ENCODE results near the gene GLI3.

GLI3 gene

DNA sequence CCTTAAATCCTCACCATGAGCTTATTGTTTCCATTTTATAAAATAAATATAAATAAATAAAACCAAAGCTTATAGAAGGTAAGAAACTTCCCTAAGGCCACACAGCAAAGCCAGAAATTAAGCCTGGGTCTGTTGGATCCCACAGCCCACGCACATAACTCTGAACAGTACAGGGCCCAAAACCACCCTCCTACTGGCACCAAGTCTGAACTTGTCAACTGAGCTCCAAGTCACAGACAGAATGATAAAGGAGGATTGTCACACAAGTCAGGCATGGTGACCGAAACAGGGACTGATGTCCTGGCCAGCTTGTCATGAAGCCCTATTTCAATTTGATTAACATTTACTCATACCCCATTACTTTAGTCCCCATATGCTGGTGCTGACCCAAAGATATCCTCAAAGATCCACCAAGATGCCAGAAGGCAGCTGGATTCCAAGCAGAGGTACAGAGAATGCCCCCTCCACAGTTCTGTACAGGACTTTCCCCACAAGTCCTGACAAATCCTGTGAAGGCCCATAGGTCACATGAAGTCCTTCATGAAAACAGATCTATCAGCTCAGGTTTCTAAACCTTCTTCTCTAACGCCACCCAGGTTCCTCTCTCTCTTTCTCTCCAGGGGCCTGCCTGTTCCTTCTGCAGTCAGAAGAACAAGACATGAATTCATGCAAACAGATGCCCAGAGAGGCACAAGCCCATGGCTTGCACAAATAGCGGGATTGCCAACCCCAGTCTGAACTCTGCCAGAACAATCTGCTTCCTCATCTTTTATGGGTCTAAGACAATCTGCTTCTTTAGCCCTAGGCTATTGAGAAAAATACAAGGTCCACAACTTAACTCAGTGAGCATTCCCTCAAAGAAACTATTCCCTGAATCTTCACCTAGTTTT, 60.9 kb downstream of the GLI3 start:
- DNase-seq (ENCODE audit: low read depth in 3 of 3), result no peak

DNA sequence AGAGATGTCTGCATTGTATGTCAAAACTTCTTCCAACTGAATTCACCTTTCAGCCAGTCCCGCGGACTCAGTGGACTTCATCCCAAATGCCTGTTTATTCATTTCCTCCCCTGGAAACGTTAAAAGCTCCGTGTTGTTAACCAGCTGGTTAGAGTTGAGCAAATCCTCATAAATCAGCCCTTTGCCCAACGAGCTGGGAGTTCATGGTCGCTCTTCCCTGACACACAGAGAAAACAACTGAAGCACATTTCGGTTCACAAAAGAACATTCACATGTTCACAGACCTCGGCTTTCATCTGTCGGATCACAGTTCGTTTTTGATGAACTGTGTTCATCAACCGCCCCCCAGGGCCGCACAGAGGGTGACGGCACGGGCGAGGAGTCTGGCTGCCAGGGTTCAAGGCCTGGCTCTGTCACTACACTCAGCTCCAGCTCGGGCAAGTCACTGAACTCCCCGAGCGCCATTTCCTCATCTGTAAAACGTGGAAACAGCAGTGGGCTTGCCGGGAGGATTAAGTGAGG, 62.6 kb downstream of the GLI3 start:
- no peak for DNase-seq (ENCODE audit: low read depth in 3 of 3)

DNA sequence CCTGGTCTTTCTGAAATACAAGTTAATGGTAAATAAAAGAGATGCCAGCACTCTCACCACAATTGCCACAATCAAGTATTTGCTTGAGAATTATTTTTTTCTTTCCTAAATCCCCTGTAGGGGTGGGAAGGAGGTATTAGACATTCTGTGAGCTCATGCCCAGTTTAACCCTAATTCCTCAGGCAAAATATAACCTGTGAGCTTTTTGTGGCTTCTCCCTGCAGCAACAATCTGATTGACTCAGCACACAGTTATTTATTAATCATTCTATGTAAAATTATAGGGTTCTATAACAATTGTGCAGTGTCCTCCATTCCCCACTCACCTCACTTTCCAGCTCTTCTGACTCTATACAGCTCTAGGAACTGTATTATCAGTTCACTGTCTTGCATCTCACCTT, 66.3 kb downstream of the GLI3 start:
- DNase-seq (ENCODE audit: low read depth in 3 of 3), result no peak

DNA sequence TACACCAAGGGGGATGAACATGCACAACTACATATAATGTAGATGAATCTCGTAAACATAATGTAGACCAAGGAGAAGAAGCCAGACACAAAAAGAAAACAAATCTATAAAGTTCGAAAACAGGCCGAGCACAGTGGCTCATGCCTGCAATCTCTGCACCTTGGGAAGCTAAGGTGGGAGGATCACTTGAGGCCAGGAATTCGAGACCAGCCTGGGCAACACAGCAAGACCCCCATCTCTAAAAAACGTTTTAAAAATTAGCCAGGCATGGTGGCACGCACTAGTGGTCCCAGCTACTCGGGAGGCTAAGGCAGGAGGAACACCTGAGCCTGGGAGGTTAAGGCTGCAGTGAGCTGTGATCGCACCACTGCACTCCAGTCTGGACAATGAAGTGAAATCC, 68.5 kb downstream of the GLI3 start:
- DNase-seq (ENCODE audit: low read depth in 3 of 3), result no peak

DNA sequence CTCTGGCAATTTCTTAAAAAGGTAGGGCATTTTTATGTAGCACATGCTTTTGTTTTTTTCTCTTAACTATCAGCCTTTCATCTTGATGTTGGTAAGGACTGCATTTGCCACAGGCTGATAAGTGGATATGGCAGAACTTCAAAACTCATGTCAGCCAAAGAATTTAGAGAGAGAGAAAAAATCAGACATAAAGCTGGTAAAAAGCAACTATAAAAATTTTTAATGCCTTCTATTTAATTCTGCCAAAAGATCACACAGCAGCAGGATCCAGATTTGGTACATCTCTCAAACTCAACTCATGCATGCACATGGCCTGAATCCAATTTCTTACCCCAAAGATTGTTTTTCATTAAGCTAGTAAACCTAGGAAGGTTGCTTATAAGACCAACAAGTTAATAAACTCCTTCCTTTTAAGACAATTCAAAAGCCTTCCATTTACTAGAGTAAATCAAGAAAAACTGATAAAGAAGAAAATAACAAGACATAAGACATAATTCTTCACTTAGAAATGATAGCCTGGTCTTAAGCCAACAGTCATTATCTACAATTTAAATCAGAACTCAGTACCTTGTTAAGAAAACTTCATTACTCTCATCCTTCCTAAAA, 69.3 kb downstream of the GLI3 start:
- no peak for DNase-seq (ENCODE audit: low read depth in 3 of 3)

DNA sequence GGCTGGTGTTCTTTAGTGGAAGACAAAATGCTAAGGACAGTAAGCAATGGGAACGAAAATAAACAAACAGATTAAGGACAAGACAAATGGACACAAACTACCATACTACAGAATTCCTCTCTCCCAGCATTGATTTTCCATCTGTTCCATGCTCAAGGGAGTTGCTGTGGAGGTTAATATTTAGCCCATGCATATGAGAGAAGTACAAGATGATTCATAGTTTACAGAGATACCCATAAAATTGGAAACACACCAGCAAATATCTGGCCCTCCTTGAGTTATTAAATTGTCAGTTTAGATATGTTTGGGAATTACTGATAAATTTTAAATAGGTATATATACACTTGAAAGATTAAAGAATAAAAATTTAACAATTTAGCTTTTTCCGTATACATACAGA, 69.8 kb downstream of the GLI3 start:
- DNase-seq (ENCODE audit: low read depth in 3 of 3), result no peak

DNA sequence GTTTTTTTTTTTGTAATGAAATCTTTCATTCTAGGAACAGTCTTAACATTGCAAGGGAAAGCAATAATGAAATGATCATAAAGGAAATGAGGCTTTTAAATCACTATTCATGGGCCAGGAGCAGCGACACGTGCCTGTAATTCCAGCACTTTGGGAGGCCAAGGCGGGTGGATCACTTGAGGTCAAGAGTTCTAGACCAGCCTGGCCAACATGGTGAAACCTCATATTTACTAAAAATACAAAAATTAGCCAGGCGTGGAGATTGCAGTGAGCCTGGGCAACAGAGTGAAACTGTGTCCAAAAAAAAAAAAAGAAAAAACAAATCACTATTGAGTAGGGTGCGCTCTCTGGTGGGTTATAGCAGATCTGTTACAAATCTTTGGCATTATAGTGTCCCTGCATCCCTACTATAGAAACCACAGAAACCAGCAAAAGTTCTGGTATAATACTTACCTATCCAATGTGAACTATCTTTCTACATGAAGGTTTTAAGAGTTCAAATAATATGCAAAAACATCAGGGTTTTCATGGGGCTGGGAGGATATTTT, 72.1 kb downstream of the GLI3 start:
- no peak for DNase-seq (ENCODE audit: low read depth in 3 of 3)

DNA sequence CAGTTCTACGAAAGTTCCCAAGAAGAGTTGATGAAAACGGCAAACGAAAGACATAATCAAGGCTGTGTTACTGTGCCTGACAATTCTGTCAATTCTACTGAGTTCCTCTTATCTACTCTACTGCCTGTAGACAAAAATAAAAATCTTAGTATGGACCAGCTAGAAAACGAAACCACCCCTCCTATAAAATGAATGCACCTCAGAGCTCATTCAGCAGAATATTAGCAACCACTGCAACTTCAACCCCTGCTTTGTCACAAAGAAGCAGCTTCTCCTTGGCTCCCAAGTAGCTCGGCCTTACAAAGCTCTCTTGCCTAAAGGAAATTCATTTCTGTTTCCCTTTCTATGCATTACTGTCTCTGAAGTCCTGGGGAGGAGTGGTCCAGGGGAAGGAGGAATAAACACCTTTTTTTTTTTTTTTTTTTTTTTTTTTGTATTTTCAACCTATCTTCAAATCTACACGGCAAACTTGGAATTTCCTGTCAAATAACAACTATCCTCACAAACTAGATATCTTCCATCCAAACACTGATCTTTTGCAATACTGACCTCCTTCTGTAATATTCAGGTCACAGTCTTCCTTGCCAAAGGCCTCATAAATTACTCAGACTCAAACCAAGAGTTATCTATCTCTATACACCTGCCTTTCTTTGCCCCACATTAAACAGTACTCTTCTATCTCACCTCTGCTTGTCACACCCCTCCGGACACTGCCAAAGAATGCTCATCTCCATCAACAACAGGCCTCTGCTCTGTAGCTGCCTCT, 74.3 kb downstream of the GLI3 start:
- no peak for DNase-seq (ENCODE audit: low read depth in 3 of 3)

DNA sequence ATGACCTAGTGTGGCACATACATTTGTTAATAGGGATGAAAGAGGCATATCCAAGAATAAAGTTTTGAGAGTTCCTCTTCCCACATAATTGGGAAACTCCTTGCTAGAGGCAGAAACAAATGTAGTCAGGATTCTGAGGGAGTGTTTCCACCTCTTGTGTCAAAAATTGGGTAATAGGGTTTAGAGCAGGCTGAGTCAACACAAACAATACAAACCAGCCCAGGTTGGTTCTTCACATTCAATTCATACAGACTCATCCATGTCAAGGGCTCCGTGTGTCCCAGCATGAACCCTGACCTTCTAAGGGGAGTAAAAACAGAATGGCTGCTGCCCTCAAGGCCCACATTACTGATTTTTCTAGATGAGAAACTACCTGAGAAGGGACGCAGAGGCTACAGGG, 75.3 kb downstream of the GLI3 start:
- DNase-seq (ENCODE audit: low read depth in 3 of 3), result no peak

DNA sequence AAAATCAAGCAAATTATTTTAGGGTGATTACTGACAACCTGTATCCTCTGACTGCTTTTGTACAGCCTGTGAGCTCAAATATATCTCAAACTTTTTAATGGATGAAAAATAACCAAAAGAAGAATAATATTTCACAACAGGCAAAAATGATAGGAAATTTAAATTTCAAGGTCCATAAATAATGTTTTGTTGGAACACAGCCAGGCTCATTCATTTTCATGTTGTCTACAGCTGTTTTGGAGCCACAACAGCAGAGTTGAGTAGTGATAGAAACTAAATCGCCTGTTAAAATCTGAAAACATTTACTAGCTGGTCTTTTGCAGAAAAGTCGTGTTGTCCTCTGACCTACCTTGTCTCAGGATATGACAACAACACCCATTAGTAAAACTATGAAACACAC, 75.9 kb downstream of the GLI3 start:
- no peak for DNase-seq (ENCODE audit: low read depth in 3 of 3)

DNA sequence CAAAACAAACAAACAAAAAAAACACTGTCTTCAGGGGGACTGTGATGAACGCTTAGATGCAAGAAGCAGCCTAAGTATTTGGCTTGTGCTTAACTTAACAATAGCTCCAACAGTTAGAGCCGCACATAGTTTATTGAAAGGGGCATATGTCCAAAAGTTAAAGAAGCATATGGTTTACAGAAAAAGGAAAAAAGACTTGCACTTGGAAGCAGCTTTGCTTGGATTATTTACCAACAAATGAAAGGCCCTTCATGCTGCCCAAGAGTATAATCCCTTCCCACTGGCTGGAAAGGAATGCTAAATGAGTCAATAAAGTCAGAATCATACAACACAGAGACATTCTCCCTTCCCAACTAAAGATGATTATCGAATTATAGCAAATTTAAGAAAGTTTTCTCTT, 77.9 kb downstream of the GLI3 start:
- no peak for DNase-seq (ENCODE audit: low read depth in 3 of 3)

DNA sequence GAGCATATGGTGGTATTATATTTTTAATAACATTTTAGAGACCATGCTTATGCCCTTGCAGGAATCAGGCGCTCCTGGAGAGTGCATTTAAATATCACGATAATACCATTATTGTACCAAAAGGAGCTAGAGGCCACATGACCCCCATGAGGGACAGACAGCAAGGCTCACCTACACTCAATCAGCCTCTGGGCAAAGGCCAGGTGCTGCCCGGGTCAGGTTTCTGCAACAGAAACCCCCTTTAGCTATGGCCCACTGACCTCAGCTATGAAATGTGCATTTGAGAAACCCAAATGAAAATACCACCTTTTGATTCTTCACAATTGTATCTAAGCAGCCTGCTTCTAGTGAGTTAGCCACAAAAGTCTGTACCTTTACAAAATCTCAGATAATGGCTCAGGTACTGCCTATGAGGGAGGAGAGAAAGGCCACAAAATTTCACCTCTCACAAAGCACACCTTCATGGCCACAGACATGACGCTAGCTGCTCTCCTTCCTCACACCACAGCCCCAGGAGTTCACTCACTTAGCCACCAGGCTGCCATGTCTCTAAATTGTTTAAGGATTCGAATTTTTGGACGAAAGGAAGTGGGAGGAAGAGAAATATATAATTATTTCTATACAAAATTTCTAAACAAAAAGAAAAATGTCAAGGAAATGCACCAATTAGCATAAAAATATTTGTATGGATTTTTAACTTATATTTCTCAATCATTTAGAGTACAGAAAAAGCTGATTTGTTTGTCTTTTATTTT, 79.9 kb downstream of the GLI3 start:
- no peak for DNase-seq (ENCODE audit: low read depth in 3 of 3)

DNA sequence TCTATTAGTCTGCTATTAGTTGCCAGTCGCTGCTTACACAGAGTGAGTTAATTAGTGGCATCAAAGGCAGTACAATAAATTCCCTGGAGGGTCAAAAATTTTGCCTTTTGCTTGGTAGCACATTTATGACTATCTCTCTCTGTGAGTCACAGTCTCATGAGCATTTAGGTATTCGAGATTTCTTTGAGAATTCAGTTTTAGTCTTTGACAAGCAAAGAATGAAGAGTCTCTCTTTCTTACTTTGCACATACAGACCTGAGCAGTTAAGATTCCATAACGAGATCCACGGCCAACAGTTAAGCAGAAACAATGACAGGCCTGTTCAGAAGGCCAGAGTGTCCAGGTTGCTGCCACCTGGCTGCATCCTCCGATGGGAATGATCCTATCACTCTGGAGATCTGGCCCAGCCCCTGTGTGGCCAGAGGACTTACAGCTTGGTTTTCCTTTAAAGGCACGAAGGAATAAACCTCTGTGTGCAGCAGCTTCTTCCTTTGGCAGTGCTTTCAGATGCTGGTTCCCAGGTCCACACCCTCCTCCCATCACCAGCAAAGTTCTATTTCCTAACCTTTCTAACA, 80.6 kb downstream of the GLI3 start:
- no peak for DNase-seq (ENCODE audit: low read depth in 3 of 3)

DNA sequence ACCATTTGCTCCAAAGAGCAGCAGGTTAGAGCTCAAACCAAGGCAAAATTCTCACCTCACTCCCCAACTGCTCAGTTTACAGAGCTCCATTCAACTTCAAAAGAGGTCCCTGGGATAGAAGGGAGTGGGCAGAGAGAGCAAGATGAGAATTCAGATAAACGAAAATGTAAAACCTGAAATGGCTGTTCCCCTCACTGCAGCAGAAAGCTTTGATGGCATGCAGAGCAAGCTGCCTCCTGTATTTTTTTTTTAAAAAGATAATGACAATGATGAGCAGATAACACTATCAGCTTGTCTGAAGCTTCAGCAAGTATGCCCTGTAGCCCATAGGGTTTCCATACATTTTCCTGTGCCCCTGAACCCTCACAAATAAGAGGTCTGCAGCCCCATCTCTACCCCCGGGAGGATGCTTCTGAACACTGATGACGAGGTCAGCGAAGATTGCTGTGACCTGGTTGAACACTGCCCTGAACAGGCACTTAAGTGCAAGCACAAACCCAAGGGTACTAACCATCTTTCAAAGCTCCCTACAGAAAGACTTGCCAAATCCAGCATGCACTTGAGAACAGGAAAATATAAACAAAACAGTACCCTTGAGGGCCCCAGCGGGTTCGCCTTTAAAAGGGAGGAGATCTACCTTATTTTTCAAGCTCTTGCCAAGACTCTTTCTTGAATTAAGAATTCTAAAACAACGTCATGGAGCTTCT, 81.3 kb downstream of the GLI3 start:
- no peak for DNase-seq (ENCODE audit: low read depth in 3 of 3)

DNA sequence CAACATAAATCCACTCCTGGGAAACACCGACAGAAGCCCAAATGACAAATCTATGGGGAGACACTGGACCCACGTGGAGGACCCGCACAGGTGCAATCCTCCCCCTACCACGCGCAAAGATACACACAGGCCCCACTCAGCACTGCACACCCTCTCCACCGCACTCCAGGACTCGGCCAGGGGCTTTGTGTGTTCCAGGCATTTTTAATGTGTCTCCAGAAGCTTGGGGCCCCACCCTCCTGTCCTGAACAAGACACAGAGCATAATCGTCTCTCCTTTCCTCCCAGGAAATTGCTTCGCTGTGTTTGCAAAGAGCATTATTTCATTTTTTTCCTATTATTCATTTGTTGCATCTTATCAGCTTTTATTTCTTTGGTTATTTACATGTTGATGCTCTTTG, 82.8 kb downstream of the GLI3 start:
- DNase-seq (ENCODE audit: low read depth in 3 of 3), result no peak

DNA sequence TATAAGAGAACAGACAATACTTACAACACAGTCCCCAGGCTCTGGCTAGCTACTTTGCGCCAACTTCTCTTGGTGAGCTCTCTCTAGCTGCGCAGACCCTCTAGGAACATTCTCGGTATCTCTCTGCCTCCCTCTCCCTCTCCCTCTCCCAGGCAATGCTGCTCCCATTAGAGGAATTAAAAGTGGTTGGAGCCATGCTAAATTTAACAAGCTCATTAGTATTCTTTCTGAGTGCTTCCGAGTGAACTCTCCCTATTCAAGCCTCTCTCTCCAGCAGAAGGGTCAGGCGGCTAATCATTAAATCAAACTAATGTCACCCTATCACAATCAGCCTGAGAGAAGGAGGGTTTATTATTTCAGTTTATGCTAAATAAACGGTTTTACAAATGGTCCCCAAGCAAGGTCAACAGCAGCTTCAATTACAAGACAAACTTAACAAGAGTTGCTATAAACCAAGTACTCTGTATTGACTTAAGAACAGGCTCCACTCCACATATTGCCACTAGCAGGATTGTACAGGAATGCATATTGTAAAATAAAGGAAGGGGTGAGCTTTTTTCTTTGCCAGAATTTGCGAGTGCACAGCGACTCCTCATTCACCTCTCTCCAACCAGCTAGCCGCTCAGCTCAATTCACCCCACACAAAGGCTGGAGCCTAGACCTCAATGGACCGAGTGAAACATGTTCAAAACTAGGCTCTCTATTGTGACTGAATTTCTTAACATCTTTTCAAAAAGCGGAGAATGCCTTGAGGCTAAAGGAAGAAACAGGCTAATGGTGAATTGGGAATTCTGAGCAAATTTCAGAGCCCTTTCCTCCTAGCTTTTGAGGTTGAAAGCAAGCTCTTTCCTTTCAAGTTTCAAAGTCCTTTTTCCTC, 84.4 kb downstream of the GLI3 start:
- no peak for DNase-seq (ENCODE audit: low read depth in 3 of 3)

DNA sequence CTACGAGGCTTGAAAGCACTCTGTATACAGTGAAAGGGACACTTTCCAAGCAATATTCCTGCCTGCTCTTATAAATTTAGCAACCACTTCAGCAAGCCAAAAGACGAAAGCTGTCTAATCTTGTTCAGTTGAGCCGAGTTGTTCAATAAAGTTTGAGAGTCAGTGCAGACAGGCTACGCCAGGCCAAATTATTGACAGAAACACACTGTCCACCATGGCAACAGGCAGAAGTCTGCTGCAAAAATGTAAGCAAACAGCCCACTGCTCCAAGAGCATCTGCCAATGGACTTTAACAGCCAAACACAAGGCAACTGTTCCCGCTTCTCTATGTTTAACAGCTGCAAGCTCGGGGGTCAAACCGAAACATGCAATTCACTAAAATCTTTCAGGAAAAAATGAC, 85.7 kb downstream of the GLI3 start:
- no peak for DNase-seq (ENCODE audit: low read depth in 3 of 3)

DNA sequence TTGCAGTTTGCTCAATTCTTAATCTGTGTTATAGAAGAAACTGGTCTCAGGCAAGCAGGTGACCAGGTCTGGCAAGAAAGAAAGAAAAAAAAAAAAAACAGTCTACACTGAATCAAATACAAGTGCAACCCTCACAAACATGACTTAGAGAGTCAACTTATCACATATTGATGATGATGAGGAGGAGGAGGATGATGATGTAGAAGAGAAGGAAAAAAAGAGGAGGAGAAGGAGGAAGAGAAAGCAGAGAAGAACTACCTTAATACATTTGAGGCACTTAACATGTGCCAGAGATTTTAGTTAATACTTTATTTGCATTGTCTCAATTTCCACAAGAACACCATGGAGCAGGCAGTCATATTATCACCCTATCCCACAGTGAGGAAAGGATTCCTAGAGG, 91.5 kb downstream of the GLI3 start:
- no peak for DNase-seq (ENCODE audit: low read depth in 3 of 3)

DNA sequence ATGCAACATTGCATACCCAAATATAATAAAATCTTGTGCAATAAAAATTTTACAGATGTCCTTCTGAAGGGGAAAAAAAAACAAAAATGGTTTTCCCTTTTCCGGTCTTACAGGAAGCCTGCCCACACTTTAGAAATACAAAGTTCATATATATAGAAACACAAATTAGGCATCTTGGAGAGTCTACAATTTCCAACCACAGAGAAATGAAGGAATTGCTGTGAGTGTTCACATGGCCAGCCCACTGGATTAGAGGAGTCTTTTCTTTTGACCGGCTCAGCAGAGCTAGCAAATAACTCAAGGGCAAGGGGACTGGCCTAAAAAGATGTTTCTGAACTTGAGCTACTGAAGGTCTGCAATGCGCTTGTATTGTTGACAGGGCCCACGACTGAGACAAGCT, 92.4 kb downstream of the GLI3 start:
- DNase-seq (ENCODE audit: low read depth in 3 of 3), result no peak

Measured in stimulated activated CD4-positive, alpha-beta T cell treated with anti-CD3 and anti-CD28 coated beads, TNF-alpha, amount 100 ng/mL, for 4 hours (primary cell).